Measurements from ENCODE around the gene UMODL1. TPM values are rescaled to one million over a fixed set of nuclear protein-coding genes. Genes with fewer than 3 reads are reported as not detected.

The UMODL1 gene
- polyA plus RNA-seq, 2 donors: 0.12 to 0.18 TPM

GRCh38 chr21:42156690-42157605, 85.8 kb downstream of the UMODL1 start:
- Histone ChIP-seq H3K27ac (ENCODE audit: low read depth in 2 of 2, low read length in 1 of 2) (no peak overlapping the region), H3K27me3 (ENCODE audit: control insufficient read depth in 1 of 2, insufficient read depth in 2 of 2, low read length in 2 of 2) (no peaks in the 10 kb centered on the region), H3K9me3 (ENCODE audit: control insufficient read depth in 2 of 2, insufficient read depth in 1 of 2, low read depth in 1 of 2, low read length in 1 of 2) (no peaks in the 10 kb centered on the region), H3K36me3 (ENCODE audit: control insufficient read depth in 2 of 2, insufficient read depth in 2 of 2, low read length in 1 of 2) (no peaks in the 10 kb centered on the region), H3K4me1 (ENCODE audit: control insufficient read depth in 2 of 2, insufficient read depth in 2 of 2, low read length in 1 of 2) (no peaks in the 10 kb centered on the region), H3K4me3 (ENCODE audit: low read depth in 1 of 2, low read length in 2 of 2) (no peak overlapping the region)
- 47 to 48% methylated on average over 20 of the region's 20 CpGs for WGBS, 2 donors

DNA sequence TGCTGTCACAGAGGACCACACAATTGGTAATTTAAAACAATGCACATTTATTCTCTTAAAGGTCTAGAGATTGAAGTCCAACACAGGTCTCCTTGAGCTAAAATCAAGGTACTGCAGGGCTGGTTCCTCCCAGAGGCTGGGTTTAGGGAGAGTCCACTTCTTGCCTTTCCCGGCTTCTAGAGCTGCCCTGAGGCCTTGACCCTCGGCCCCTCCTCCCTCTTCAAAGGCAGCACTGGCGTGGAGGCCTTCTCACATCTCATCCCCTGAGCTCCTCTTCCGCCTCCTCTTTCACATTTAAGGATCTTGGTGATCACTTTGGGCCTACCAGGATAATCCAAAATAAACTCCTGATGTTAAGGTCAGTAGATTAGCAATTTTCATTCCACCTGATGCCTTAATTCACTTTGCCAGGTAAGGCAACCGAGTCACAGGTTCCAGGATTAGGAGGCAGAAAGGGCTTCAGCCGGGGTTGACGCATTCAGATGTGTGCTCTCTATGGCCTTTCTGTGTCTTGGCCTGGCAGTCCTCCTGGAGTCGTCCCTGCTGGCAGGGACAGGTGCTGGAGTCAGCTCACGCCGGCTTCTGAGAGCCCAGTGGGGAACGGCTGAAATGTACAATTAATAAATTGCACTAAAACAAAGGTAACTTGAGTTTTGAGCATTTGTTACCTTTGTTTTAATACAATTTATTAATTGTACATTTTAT, 86.6 kb downstream of the UMODL1 start:
- Histone ChIP-seq H3K4me3 (ENCODE audit: low read depth in 1 of 2, low read length in 2 of 2) (no peak overlapping the region), H3K9me3 (ENCODE audit: control insufficient read depth in 2 of 2, insufficient read depth in 1 of 2, low read depth in 1 of 2, low read length in 1 of 2) (no peaks in the 10 kb centered on the region), H3K27me3 (ENCODE audit: control insufficient read depth in 1 of 2, insufficient read depth in 2 of 2, low read length in 2 of 2) (no peaks in the 10 kb centered on the region), H3K36me3 (ENCODE audit: control insufficient read depth in 2 of 2, insufficient read depth in 2 of 2, low read length in 1 of 2) (no peaks in the 10 kb centered on the region), H3K4me1 (ENCODE audit: control insufficient read depth in 2 of 2, insufficient read depth in 2 of 2, low read length in 1 of 2) (peaks cover 0 to 2% of the 10 kb centered on the region in 2 donors), H3K27ac (ENCODE audit: low read depth in 2 of 2, low read length in 1 of 2) (no peak overlapping the region)
- 89% methylated on average over 11 of the region's 11 CpGs for WGBS, 2 donors

GRCh38 chr21:42158846-42159245, 87.7 kb downstream of the UMODL1 start:
- H3K36me3 ChIP-seq (ENCODE audit: control insufficient read depth in 2 of 2, insufficient read depth in 2 of 2, low read length in 1 of 2): no peaks in the 10 kb centered on the region
- H3K9me3 ChIP-seq (ENCODE audit: control insufficient read depth in 2 of 2, insufficient read depth in 1 of 2, low read depth in 1 of 2, low read length in 1 of 2): no peaks in the 10 kb centered on the region
- H3K27ac ChIP-seq (ENCODE audit: low read depth in 2 of 2, low read length in 1 of 2): no peak overlapping the region
- peaks cover 0 to 2% of the 10 kb centered on the region in 2 donors for H3K4me1 ChIP-seq (ENCODE audit: control insufficient read depth in 2 of 2, insufficient read depth in 2 of 2, low read length in 1 of 2)
- no peak overlapping the region for H3K4me3 ChIP-seq (ENCODE audit: low read depth in 1 of 2, low read length in 2 of 2)
- no peaks in the 10 kb centered on the region for H3K27me3 ChIP-seq (ENCODE audit: control insufficient read depth in 1 of 2, insufficient read depth in 2 of 2, low read length in 2 of 2)
- 91 to 92% methylated on average over 8 of the region's 8 CpGs for WGBS, 2 donors

DNA sequence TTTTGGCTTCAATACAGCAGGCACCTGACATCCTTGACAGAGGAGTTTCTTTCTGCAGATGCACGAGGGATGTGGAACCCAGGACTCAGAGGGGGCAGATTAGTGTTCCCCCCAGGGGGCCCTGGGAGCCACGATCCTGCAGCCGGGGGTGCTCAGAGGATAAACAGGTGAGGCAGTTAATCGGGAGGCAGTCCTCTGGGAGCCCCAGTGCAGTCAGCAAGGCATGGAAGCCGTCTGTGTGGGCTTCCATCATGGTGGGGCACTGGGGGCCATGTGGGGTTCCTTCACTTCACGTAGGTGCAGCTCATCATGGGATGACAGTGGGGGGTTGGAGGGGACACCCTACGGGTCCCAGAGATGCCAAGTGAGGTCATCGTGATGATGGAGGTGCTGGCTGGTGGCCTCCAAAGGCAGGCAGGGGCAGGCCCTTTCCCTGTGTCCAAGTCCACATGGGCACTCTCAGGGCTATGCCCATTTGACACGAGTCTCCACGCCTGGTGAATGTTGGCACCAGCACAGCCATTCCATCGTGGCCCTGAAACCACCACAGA, 88.5 kb downstream of the UMODL1 start:
- peaks cover 0 to 2% of the 10 kb centered on the region in 2 donors for H3K4me1 ChIP-seq (ENCODE audit: control insufficient read depth in 2 of 2, insufficient read depth in 2 of 2, low read length in 1 of 2)
- 76 to 80% methylated on average over 11 of the region's 11 CpGs for WGBS, 2 donors
- H3K27me3 ChIP-seq (ENCODE audit: control insufficient read depth in 1 of 2, insufficient read depth in 2 of 2, low read length in 2 of 2): no peaks in the 10 kb centered on the region
- H3K27ac ChIP-seq (ENCODE audit: low read depth in 2 of 2, low read length in 1 of 2): no peak overlapping the region
- H3K4me3 ChIP-seq (ENCODE audit: low read depth in 1 of 2, low read length in 2 of 2): no peak overlapping the region
- H3K9me3 ChIP-seq (ENCODE audit: control insufficient read depth in 2 of 2, insufficient read depth in 1 of 2, low read depth in 1 of 2, low read length in 1 of 2): no peaks in the 10 kb centered on the region
- H3K36me3 ChIP-seq (ENCODE audit: control insufficient read depth in 2 of 2, insufficient read depth in 2 of 2, low read length in 1 of 2): no peaks in the 10 kb centered on the region

DNA sequence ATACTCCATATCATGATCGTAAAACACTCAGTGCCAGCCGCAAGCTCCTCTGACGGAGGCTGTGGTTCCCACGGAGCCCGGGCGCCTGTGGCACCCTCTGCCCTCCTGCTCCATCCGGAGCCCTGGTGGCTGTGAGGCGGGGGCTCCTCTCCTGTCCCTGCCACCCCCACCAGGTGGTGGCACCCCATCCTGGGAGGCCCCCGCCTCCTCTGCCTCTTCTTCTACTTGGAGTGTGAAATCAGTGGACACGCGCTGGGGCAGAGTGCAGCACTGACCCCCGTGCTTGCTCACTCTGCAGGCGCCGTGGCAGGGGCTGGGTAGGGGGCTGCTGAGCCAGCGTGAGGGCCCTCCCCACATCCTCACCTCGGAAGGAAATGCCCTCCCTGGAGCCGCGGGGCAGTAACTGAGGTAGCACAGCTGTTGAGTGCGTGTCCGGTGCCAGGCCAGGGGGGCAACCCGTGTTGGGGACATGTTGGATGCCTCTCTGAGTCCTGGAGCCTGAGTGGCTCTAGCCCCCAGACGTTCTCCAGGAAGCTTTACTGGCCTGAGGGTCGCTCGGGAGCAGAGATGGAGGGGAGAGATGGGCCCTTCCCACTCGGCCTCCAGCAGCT, 89.1 kb downstream of the UMODL1 start:
- no peak overlapping the region for H3K4me3 ChIP-seq (ENCODE audit: low read depth in 1 of 2, low read length in 2 of 2)
- H3K27ac ChIP-seq (ENCODE audit: low read depth in 2 of 2, low read length in 1 of 2): no peak overlapping the region
- WGBS, 2 donors: 75 to 80% methylated on average over 25 of the region's 25 CpGs
- no peaks in the 10 kb centered on the region for H3K27me3 ChIP-seq (ENCODE audit: control insufficient read depth in 1 of 2, insufficient read depth in 2 of 2, low read length in 2 of 2)
- no peaks in the 10 kb centered on the region for H3K9me3 ChIP-seq (ENCODE audit: control insufficient read depth in 2 of 2, insufficient read depth in 1 of 2, low read depth in 1 of 2, low read length in 1 of 2)
- no peaks in the 10 kb centered on the region for H3K36me3 ChIP-seq (ENCODE audit: control insufficient read depth in 2 of 2, insufficient read depth in 2 of 2, low read length in 1 of 2)
- peaks cover 0 to 2% of the 10 kb centered on the region in 2 donors for H3K4me1 ChIP-seq (ENCODE audit: control insufficient read depth in 2 of 2, insufficient read depth in 2 of 2, low read length in 1 of 2)

- no peaks in the 10 kb centered on the region for H3K27me3 ChIP-seq (ENCODE audit: control insufficient read depth in 1 of 2, insufficient read depth in 2 of 2, low read length in 2 of 2)
- H3K4me1 ChIP-seq (ENCODE audit: control insufficient read depth in 2 of 2, insufficient read depth in 2 of 2, low read length in 1 of 2): peaks cover 0 to 2% of the 10 kb centered on the region in 2 donors
- H3K4me3 ChIP-seq (ENCODE audit: low read depth in 1 of 2, low read length in 2 of 2): no peak overlapping the region
- no peaks in the 10 kb centered on the region for H3K36me3 ChIP-seq (ENCODE audit: control insufficient read depth in 2 of 2, insufficient read depth in 2 of 2, low read length in 1 of 2)
- no peak overlapping the region for H3K27ac ChIP-seq (ENCODE audit: low read depth in 2 of 2, low read length in 1 of 2)
- 87 to 94% methylated on average over 9 of the region's 9 CpGs for WGBS, 2 donors
- H3K9me3 ChIP-seq (ENCODE audit: control insufficient read depth in 2 of 2, insufficient read depth in 1 of 2, low read depth in 1 of 2, low read length in 1 of 2): no peaks in the 10 kb centered on the region
Measured at GRCh38 chr21:42160765-42161164, 89.6 kb downstream of the UMODL1 start.

DNA sequence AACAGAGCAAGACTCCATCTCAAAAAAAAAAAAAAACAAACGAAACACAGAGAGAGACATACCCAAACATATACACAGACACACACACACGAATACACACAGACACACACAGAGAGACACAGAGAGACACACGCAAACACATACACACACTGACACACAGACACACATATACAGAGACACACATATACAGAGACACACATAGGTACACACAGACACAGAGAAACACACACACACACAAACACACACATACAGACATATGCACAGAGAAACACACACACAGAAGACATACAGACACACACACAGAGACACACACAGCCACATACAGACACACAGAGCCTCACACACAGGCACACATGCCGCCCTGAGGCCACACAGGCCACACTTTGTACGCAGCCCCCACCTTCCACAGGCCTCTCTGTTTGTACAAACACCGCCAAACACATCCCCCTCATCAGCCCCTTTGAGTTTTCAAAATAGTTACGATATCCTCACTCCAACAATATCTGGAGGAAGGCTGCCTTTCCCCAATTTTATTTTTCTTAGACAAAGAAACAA, 90.4 kb downstream of the UMODL1 start:
- no peaks in the 10 kb centered on the region for H3K27me3 ChIP-seq (ENCODE audit: control insufficient read depth in 1 of 2, insufficient read depth in 2 of 2, low read length in 2 of 2)
- no peak overlapping the region for H3K4me3 ChIP-seq (ENCODE audit: low read depth in 1 of 2, low read length in 2 of 2)
- no peaks in the 10 kb centered on the region for H3K36me3 ChIP-seq (ENCODE audit: control insufficient read depth in 2 of 2, insufficient read depth in 2 of 2, low read length in 1 of 2)
- no peak overlapping the region for H3K27ac ChIP-seq (ENCODE audit: low read depth in 2 of 2, low read length in 1 of 2)
- no peaks in the 10 kb centered on the region for H3K9me3 ChIP-seq (ENCODE audit: control insufficient read depth in 2 of 2, insufficient read depth in 1 of 2, low read depth in 1 of 2, low read length in 1 of 2)
- peaks cover 0 to 2% of the 10 kb centered on the region in 2 donors for H3K4me1 ChIP-seq (ENCODE audit: control insufficient read depth in 2 of 2, insufficient read depth in 2 of 2, low read length in 1 of 2)
- 71 to 81% methylated on average over 7 of the region's 7 CpGs for WGBS, 2 donors

- Histone ChIP-seq H3K9me3 (ENCODE audit: control insufficient read depth in 2 of 2, insufficient read depth in 1 of 2, low read depth in 1 of 2, low read length in 1 of 2) (no peaks in the 10 kb centered on the region), H3K27me3 (ENCODE audit: control insufficient read depth in 1 of 2, insufficient read depth in 2 of 2, low read length in 2 of 2) (no peaks in the 10 kb centered on the region), H3K27ac (ENCODE audit: low read depth in 2 of 2, low read length in 1 of 2) (no peak overlapping the region), H3K4me3 (ENCODE audit: low read depth in 1 of 2, low read length in 2 of 2) (no peak overlapping the region), H3K36me3 (ENCODE audit: control insufficient read depth in 2 of 2, insufficient read depth in 2 of 2, low read length in 1 of 2) (no peaks in the 10 kb centered on the region), H3K4me1 (ENCODE audit: control insufficient read depth in 2 of 2, insufficient read depth in 2 of 2, low read length in 1 of 2) (peaks cover 0 to 2% of the 10 kb centered on the region in 2 donors)
- WGBS, 2 donors: 55 to 61% methylated on average over 15 of the region's 15 CpGs
Measured at GRCh38 chr21:42161956-42162681, 91.0 kb downstream of the UMODL1 start.

Data from esophagus (tissue), 2 donors.